Daoy (cell line): Measurements from ENCODE around the gene ZBTB40. TPM values are rescaled to one million over a fixed set of nuclear protein-coding genes. Genes with fewer than 3 reads are reported as not detected.

ENCODE experiments used
- DNase-seq: peaks from one replicate; pipeline ENCODE4 v3.0.0-alpha.2; 2015; ENCODE audit warnings: low read depth
- total RNA-seq: library from RNA; depleted of rRNA; stranded (reverse); fragments of >200 nt; shearing (Covaris generic); gene quantifications from 2 replicates; pipeline ENCODE4 v1.2.3, GENCODE V29; 2014; rRNA removed

The ZBTB40 gene, protein sequence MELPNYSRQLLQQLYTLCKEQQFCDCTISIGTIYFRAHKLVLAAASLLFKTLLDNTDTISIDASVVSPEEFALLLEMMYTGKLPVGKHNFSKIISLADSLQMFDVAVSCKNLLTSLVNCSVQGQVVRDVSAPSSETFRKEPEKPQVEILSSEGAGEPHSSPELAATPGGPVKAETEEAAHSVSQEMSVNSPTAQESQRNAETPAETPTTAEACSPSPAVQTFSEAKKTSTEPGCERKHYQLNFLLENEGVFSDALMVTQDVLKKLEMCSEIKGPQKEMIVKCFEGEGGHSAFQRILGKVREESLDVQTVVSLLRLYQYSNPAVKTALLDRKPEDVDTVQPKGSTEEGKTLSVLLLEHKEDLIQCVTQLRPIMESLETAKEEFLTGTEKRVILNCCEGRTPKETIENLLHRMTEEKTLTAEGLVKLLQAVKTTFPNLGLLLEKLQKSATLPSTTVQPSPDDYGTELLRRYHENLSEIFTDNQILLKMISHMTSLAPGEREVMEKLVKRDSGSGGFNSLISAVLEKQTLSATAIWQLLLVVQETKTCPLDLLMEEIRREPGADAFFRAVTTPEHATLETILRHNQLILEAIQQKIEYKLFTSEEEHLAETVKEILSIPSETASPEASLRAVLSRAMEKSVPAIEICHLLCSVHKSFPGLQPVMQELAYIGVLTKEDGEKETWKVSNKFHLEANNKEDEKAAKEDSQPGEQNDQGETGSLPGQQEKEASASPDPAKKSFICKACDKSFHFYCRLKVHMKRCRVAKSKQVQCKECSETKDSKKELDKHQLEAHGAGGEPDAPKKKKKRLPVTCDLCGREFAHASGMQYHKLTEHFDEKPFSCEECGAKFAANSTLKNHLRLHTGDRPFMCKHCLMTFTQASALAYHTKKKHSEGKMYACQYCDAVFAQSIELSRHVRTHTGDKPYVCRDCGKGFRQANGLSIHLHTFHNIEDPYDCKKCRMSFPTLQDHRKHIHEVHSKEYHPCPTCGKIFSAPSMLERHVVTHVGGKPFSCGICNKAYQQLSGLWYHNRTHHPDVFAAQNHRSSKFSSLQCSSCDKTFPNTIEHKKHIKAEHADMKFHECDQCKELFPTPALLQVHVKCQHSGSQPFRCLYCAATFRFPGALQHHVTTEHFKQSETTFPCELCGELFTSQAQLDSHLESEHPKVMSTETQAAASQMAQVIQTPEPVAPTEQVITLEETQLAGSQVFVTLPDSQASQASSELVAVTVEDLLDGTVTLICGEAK
- total RNA-seq: 10.7 and 13.0 TPM in 2 replicates

DNA sequence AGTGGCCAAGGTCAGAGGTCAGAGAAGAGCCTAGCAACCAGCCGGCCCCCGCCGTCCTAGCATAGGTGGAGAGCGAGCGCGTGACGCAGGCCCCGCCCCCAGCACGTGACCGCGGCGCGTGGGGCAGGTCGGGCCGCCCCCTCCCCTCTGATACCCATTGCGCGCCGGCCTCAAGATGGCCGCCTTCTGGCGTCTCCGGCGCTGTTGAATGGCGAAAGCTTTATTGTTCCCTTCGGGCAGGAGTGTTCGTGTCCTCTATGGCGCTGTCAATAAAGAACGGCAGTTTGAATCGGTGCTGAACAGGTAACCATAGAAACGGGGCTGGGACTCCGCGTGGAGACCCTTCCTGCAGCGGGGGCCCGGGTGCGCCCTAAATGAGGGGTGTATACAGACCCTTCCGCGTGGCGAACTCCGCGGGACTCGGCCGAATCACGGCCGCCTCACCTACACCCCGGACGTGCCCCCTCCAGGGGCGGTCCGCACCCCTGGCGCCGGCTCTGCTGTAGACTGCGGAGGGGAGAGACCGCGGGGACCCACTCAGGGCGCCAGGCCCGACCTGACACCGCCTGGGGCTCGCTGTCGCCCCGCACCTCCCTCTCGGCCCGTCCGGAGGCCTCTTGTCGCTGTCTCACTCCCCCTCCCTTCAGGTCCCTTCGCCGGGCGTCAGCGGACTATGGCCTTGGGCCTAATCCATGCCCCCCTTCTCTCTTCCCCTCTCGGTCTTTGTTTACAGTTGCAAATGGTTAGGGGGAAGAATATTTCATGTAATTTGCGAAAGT, at the start of gene ZBTB40:
ZBTB40 (plus strand) TSS at position 150 of the 779 bp plus-strand sequence. CDS start 38,098 bp downstream, outside the sequence.
- peak; percentile 97 for DNase-seq

DNA sequence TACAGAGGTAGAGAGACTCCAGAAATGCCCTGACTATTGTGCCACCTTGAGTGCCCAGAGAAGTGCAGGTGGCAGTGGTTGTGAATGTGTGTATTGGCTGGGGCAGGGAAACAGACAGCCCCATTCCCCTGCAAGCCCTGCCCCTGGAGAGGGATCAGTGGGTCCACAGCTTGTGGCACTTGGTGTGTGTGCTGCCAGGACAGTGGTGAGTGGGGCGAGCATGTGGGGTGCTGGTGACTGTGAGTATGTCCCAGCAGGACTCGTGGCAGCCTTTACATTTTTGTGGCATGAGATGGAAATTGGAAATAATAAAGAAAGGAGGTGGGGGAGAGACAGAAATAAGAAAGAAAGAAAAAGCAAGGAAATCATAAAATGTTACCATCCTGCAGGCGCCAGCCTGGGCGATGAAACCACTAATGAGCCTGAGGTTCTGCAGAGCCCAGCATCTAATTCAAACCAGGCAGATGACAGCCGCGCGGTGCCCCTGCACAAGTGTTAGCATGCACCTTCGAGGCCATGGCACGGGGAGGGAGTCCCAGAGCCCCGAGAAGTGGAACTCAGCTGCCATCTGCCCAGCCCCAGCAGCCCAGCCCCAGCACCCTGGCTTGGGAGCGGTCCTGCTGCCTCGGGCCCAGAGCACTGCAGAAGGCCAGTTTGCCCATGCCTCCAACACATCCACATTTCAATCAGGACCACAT, 49.1 kb upstream of the ZBTB40 start:
- no peak for DNase-seq

DNA sequence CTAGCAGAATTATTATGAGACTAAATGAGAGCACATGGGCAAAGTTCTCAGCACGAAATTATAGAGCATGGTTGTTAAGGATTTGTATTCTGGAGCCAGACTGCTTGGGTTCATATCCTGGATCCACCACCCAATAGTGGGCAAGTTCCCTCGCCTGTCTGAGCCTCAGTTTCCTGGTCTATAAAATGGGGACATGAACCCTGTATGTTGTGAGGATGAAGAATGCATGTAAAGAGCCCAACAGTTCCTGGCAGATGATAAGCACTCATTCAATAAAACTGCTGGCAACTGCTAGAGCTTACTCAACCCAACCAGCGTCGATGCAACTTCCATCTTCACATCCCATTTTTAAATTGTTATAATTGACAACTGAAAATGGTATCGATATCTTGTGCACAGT, 47.2 kb upstream of the ZBTB40 start:
- DNase-seq: no peak

DNA sequence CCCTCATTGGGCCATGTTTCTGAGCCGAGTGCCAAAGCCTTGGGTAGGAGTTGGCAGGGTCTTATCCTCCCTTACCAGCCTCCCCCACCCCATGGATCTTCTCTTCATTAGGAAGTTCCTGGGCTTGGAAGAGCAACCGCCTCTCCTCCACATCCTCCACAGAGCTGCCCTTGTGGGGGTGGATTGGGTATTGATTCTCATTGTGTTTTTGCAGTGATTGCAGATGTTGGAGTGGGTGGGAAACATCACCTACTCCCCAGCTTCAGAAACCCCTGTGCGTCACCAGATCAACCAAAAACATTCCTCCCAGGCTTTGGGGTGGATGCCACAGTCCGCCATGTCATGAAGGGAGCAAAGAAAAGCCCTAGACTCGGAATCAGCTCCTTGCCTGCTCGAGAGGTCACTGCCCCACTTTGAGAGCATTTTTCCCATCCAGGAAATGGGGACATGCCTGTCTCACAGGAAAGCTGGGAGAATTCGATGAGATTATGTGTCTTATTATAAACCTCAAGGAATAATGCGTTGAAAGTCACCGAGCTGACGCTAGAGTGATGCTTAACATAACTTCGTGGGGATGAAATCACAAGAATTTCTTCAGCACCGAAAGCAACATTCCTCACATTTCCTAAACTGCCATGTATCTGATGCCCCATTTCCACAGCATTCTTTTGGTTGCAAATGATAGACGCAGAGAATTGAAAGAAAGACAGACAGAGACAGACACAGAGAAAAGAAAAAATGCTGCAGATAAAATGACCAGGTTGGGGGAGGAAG, 44.7 kb upstream of the ZBTB40 start:
- DNase-seq: no peak

DNA sequence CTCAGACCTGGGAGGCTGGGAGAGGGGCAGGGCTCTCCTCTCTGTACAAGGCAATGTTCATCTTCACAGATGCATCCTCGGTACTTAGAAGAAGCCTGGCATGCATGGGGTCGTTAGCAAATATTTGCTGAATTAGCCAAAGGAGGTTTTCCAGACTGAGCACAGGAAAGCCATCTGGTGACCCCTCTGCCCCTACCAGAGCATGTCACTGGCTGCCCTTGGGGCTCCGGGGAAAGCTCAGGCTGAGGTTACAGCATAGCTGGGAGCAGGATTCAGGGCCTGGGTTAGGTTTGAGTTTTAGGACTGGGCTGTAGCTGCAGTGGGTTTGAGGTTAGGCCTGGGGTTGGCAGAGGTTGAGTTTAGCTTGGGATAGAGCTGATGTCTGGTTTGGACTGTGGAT, 43.4 kb upstream of the ZBTB40 start:
- no peak for DNase-seq

DNA sequence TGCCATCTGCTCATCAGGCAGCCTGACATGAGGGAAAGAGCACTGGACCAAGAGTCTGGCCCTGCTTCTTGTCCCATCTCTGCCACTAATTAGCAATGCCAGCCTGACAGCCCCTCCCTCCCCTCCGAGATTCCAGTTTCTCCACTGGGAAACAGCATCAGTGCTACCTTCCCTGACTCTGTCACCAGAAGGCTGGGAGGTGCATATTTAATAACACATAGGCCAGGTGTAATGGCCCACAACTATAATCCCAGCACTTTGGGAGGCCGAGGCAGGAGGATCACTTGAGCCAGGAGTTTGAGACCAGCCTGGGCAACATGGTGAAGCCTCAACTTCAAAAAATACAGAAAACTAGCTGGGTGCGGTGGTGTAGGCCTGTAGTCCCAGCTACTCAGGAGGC, 41.2 kb upstream of the ZBTB40 start:
- DNase-seq: no peak

- no peak for DNase-seq
Observed at GRCh38 chr1:22410928-22411495, 40.6 kb upstream of the ZBTB40 start.

- DNase-seq: no peak
Observed at GRCh38 chr1:22411589-22411988, 40.1 kb upstream of the ZBTB40 start.

DNA sequence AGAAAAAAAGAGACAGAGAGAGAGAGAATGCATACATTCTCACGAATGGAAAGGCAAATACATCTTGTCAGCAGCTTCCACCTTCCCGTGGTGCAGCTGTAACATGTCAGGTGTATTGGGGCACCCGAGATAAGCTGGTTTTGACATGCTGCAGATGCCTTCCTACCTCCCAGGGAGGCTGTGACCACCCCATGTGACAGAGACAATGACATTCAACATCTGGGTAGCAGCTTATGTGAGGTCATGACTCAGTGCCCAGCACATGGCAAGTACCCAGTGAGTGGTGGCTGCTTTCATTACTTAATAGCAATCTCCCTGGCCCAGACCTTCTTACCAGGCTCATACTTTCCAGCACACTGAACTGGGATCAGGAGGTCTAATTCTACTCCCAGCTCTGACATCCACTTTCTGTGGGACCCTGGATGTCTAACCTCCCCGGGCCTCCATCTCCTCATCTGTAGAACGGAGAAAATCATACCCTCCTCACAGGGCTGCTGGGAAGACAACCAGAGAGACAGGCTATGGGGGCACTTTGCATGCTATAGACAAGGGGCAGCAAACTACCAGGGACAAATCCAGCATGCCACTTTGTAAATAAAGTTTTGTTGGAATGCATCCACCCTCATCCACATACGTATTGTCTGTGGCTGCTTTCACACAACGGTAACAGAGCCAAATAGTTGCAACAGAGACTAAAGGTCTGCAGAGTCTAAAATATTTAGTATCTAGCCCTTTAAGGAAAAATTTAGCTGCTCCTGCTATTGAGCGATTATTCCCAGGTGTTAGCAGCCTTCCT, 38.5 kb upstream of the ZBTB40 start:
- DNase-seq: peak; percentile 58

- DNase-seq: no peak
Observed at GRCh38 chr1:22413799-22414198, 37.9 kb upstream of the ZBTB40 start.

DNA sequence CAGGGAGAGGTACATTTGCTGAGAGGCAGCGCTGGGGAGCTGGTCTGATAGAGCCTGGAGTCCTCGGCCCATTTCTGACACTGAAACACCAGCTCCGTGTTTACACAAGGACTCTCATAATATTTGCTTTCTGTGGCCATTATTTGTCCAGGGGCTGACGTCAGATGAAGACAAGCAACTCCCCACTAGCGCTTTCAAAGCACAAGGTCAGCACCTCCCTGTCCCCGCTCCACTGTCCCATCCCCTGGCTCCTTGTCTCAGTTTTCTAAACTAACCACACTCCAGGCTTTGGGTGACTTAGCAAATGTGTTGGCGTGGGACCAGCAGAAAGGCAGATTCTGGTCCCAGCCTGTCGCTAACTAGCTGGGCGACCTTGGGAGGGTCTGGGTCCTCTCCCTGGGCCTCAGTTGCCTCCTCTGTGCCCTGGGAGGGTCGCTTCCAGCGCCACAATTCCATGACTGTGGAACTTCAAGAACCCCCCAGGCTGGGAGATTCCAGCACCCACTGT, 37.4 kb upstream of the ZBTB40 start:
- DNase-seq: no peak

DNA sequence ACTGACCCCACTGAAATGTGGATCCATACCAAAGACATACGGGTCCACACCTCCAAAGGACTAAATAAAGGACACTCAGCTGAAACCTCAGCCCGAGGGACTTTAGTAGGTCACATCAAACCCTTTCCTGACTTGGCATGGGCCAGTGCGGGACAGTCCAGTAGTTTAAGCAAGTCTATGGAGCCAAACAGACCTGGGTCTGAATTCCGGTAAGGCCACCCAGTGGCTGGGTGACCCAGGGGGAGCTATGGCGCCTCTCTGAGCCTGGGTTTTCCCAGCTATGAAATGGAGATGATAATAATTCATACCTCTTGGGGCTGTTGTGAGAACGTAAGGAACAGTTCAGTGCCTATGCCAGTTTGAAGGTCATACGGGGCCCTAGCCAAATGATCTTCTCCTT, 36.2 kb upstream of the ZBTB40 start:
- no peak for DNase-seq

DNA sequence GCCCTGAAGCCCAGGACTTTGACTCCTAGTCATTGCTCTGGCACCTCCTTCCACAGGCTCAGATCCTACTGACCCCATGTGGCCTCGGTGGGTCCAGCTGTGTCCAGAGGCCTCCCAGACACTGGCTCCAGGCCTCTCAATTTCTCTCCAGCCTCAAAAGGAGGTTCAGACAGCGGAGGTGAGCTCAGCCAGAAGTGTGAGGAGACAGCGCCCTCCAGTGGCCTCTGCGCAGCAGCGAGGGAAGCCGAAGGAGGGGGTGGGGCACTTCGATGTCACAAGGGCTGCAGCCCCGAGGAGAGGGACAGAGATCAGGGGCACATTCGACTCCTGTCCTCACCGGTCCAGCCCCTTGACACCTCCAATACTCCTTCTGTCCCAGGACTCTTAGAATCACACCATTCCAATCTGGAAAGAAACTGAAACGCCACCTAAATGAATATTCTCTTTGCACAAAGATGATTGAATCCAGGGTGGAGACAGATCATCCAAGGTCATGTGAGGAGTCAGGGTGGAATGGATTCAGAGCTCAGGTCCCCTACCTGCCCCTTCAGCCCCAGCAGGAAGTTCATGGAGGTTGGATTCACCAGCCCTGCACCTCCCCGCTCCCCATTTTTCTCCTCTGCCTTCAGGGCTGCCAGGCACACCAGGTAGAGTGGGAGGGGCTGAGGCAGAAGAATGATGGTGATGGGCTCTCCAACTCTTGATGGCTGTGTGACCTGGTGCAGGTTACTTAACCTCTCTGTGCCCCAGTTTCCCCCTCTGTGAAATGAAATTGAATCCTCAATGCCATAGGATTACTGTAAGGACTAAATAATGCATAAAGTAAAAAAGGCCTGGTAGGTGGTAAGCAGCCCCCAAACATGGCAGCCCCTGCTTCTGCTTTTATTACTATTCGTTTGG, 34.8 kb upstream of the ZBTB40 start:
- peak; percentile 85 for DNase-seq

- DNase-seq: no peak
Observed at GRCh38 chr1:22417466-22417865, 34.2 kb upstream of the ZBTB40 start.

DNA sequence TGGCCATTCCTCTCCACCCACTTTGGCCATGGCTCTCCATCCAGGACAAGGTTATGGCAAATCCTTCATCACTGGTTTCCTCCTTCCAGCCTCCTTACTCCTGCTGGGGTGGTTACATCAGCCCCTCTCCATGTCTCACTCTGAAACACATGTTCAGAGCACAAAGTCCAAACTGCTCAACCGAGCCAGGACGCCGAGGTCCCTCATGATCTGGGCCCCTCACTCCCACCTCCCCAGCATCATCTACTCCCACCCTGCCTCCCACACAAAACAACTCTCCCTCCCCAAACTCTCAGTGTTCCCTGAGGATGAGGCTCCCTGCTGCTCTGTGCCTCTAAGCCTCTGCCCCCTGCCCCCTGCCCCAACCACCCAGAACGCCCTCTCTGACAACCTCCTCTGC, 33.3 kb upstream of the ZBTB40 start:
- no peak for DNase-seq

DNA sequence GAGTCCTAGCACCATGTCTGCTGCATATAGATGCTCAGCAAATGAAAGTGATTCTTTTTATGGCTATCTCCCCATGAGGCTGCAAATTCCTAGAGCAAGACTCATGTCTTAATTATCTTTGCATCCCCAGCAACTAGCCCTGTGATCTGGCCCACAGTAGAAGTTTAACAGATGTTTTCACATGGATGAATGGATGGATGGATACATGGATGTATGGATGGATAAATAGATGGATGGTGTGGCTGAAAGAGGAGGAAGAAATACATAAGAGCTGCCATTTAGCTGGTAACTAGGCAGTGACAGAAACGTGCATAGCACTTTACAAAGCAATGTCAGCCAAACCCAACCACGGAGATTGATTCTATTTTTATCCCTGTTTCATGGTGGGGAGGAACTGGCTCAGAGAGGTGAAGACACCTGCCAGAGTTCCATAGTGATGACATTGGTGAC, 32.7 kb upstream of the ZBTB40 start:
- DNase-seq: peak; percentile 65

GRCh38 chr1:22420455-22421053, 31.1 kb upstream of the ZBTB40 start:
- peak; percentile 89 for DNase-seq
